AG09309 (cell line): ENCODE results near the gene ZNF766.

Source experiments
- DNase-seq: peaks from one replicate; pipeline ENCODE4 v3.0.0-alpha.2; 2010; ENCODE audit warnings: low read depth
- H3K4me3 ChIP-seq: 2 replicates; pipeline ENCODE4 v1.5.1; 2011; ENCODE audit warnings: mild to moderate bottlenecking, low read depth, low read length, moderate library complexity; ENCODE audit not compliant: control insufficient read depth
- CTCF ChIP-seq: IDR thresholded peaks from 2 replicates; pipeline ENCODE4 v1.5.1; 2011; ENCODE audit warnings: mild to moderate bottlenecking, low read depth, low read length, inconsistent platforms; ENCODE audit not compliant: insufficient read depth, control insufficient read depth; ENCODE audit errors: missing control alignments

Gene ZNF766

GRCh38 chr19:52296400-52296772, 27.0 kb downstream of the ZNF766 start:
- no peak for DNase-seq
- TF ChIP-seq CTCF, result no peak

GRCh38 chr19:52296773-52297600, 27.6 kb downstream of the ZNF766 start, which contains the start of gene ZNF480:
Gene ZNF480, plus strand, starts transcription at chr19:52297169. Its CDS starts 3,244 bp downstream, at chr19:52300413.
- peak; percentile 34 for TF ChIP-seq CTCF
- H3K4me3 ChIP-seq, result peak within 1 kb of the TSS; percentile 87
- DNase-seq, result peak; percentile 13

More at GRCh38 chr19:52296400-52296772, 27.0 kb downstream of the ZNF766 start:
- peak overlapping the region; percentile 60 for H3K4me3 ChIP-seq

- TF ChIP-seq CTCF, result no peak
- no peak for DNase-seq
- peak overlapping the region; percentile 87 for H3K4me3 ChIP-seq
Observed at GRCh38 chr19:52297601-52298364, 28.4 kb downstream of the ZNF766 start.

- no peak overlapping the region for H3K4me3 ChIP-seq
- DNase-seq, result no peak
- TF ChIP-seq CTCF, result no peak
Observed at GRCh38 chr19:52307275-52307674, 37.9 kb downstream of the ZNF766 start.

- no peak overlapping the region for H3K4me3 ChIP-seq
- no peak for DNase-seq
- TF ChIP-seq CTCF, result no peak
Observed at GRCh38 chr19:52322429-52322828, 53.0 kb downstream of the ZNF766 start.

- no peak overlapping the region for H3K4me3 ChIP-seq
- TF ChIP-seq CTCF, result no peak
- no peak for DNase-seq
Observed at GRCh38 chr19:52331757-52332156, 62.4 kb downstream of the ZNF766 start.
